K562 (cell line): ENCODE measurements around the gene ST6GALNAC2. TPM values are rescaled to one million over a fixed set of nuclear protein-coding genes. Genes with fewer than 3 reads are reported as not detected.

Experiments
- ATAC-seq: fragments of 200-7000 bp; cut with Tn5 transposase; 3 replicates; pipeline ENCODE4 v1.9.1; 2020; ENCODE audit warnings: moderate library complexity
- BruUV-seq: library from RNA; stranded (reverse); fragments of 400-500 nt; replicated peaks from 2 replicates; lab custom pipeline; 2021; lab: Mats Ljungman, UMichigan
- CTCF ChIA-PET: fragments of 300-600 bp; formaldehyde crosslinking; extraction: SDS; loops from one replicate; lab custom pipeline; 2021; ENCODE audit warnings: low intra/inter-chr PET ratio; lab: Yijun Ruan, JAX
- POLR2A ChIA-PET: fragments of 300-600, 350-650 bp; sonication (Branson Sonifier 250); formaldehyde crosslinking; extraction: SDS; loops from one replicate; lab custom pipeline; 2021; ENCODE audit warnings: antibody characterized with exemption, inconsistent platforms; lab: Yijun Ruan, JAX
- DNase-seq, 4 experiments: peaks; one replicate each; pipeline versions ENCODE4 v3.0.0 to v3.0.0-alpha.2; 2011 to 2018; ENCODE audit warnings: low spot score in 3 of 4, mixed read lengths in 3 of 4; ENCODE audit errors: extremely low read depth in 1 of 4
- FAIRE-seq: peaks from 2 replicates; lab custom pipeline; 2011; peaks lifted over from hg19 to GRCh38; lab: Jason Lieb, UNC
- H2AFZ ChIP-seq: 2 replicates; pipeline ENCODE4 v1.6.0; 2011; ENCODE audit warnings: low read depth, low read length, control low read depth, inconsistent platforms
- H3K27ac ChIP-seq: fragments of 200-600 bp; 3 replicates; pipeline ENCODE4 v1.8.0; 2011; ENCODE audit warnings: low read depth, mild to moderate bottlenecking, control low read depth, inconsistent platforms, low read length, moderate library complexity, mixed read lengths; ENCODE audit errors: extremely low read depth
- H3K27me3 ChIP-seq, 2 experiments: fragments of 300-600 bp in 1 of 2; 2 replicates in 1 of 2; 3 replicates in 1 of 2; pipeline versions ENCODE4 v1.6.0 to v1.8.0; 2011; ENCODE audit warnings: inconsistent platforms in 2 of 2, low read length in 2 of 2, mild to moderate bottlenecking in 1 of 2, mixed read lengths in 1 of 2, moderate library complexity in 1 of 2; ENCODE audit not compliant: control insufficient read depth in 2 of 2, insufficient read depth in 2 of 2
- H3K36me3 ChIP-seq: fragments of 300-600 bp; 3 replicates; pipeline ENCODE4 v1.8.0; 2011; ENCODE audit warnings: mild to moderate bottlenecking, low read length, inconsistent platforms; ENCODE audit not compliant: control insufficient read depth, insufficient read depth
- H3K4me1 ChIP-seq, 2 experiments: fragments of 200-600 bp in 1 of 2; replicated peaks in 1 of 2; 2 replicates in 1 of 2; 3 replicates in 1 of 2; pipeline versions ENCODE4 v1.5.1 to v1.8.0; 2011; ENCODE audit warnings: inconsistent platforms in 2 of 2, low read length in 2 of 2, mild to moderate bottlenecking in 1 of 2, mixed read lengths in 1 of 2, moderate library complexity in 1 of 2; ENCODE audit not compliant: control insufficient read depth in 2 of 2, insufficient read depth in 2 of 2
- H3K4me2 ChIP-seq: 2 replicates; pipeline ENCODE4 v1.6.1; 2011; ENCODE audit warnings: low read length, control low read depth, inconsistent platforms, mixed read lengths; ENCODE audit not compliant: insufficient read depth
- H3K4me3 ChIP-seq: fragments of 200-600 bp; sonication (generic), shearing (Covaris generic); 2 replicates; pipeline ENCODE4 v1.5.1; 2016; ENCODE audit warnings: control low read depth, inconsistent platforms
- H3K79me2 ChIP-seq: fragments of 200-600 bp; 3 replicates; pipeline ENCODE4 v1.8.0; 2011; ENCODE audit warnings: low read length, inconsistent platforms; ENCODE audit not compliant: control insufficient read depth, insufficient read depth
- H3K9ac ChIP-seq, 2 experiments: 2 replicates each; pipeline versions ENCODE4 v1.6.0 to v1.6.1; 2011; ENCODE audit warnings: low read depth in 2 of 2, low read length in 2 of 2, control low read depth in 1 of 2, inconsistent platforms in 1 of 2, mild to moderate bottlenecking in 1 of 2, mixed read lengths in 1 of 2; ENCODE audit not compliant: insufficient read depth in 1 of 2
- H3K9me1 ChIP-seq: one replicate; pipeline ENCODE4 v1.6.0; 2011; ENCODE audit warnings: inconsistent platforms, mild to moderate bottlenecking, low read length, moderate library complexity; ENCODE audit not compliant: control insufficient read depth, insufficient read depth
- H3K9me3 ChIP-seq: replicated peaks from 2 replicates; pipeline ENCODE4 v1.5.1; 2011; ENCODE audit warnings: low read depth, low read length, inconsistent platforms; ENCODE audit not compliant: control insufficient read depth, insufficient read depth
- H4K20me1 ChIP-seq: replicated peaks from 2 replicates; pipeline ENCODE4 v1.6.1; 2011; ENCODE audit warnings: low read length, inconsistent platforms, mixed read lengths; ENCODE audit not compliant: control insufficient read depth, insufficient read depth
- ARID2 ChIP-seq: fragments of 450-650 bp; IDR thresholded peaks from 2 replicates; pipeline ENCODE4 v1.6.1; 2017; ENCODE audit warnings: antibody characterized with exemption, mild to moderate bottlenecking
- PCBP1 ChIP-seq: fragments of 200-400 bp; formaldehyde crosslinking; IDR thresholded peaks from 2 replicates; pipeline ENCODE4 v1.6.1; 2018; ENCODE audit warnings: mild to moderate bottlenecking, low read depth, low read length; ENCODE audit not compliant: poor library complexity, severe bottlenecking
- SMAD2 ChIP-seq: fragments of 150-350 bp; IDR thresholded peaks from 2 replicates; pipeline ENCODE4 v1.6.1; 2014; ENCODE audit warnings: low read depth, mild to moderate bottlenecking, low read length
- ZNF217 ChIP-seq: sonication (generic); formaldehyde crosslinking; IDR thresholded peaks from 2 replicates; pipeline ENCODE4 v1.8.0; 2022; ENCODE audit warnings: mild to moderate bottlenecking, missing genetic modification reagents
- ZNF263 ChIP-seq: sonication (generic); formaldehyde crosslinking; IDR thresholded peaks from 2 replicates; pipeline ENCODE4 v1.8.0; 2022; ENCODE audit warnings: mild to moderate bottlenecking, missing genetic modification reagents, borderline replicate concordance
- WGBS: fragments of 100-300 bp; shearing (Covaris generic); methylation state at CpG from one replicate; pipeline ENCODE4 v1.1.6; 2016; ENCODE audit warnings: low coverage, mixed read lengths; ENCODE audit not compliant: insufficient coverage; ENCODE audit errors: missing lambda C conversion rate; 5-methylcytosine and 5-hydroxymethylcytosine counted together
- in situ Hi-C: fragments of 300-500 bp; cut with MboI; formaldehyde crosslinking; loops from 4 replicates; pipeline ENCODE4 v1.15.0; 2018; ENCODE audit warnings: inconsistent platforms, mixed read lengths
- intact Hi-C: fragments of 100-400 bp; cut with micrococcal nuclease; formaldehyde crosslinking; loops from 2 replicates; pipeline ENCODE4 v1.14.2; 2022
- polyA plus RNA-seq, 8 experiments: library from polyadenylated mRNA; depleted of rRNA in 4 of 8; stranded (reverse) in 5 of 8; unstranded in 3 of 8; fragments of >200 nt; fragmentation: Nextera tagmentation in 2 of 8; fragmentation: Illumina TruSeq in 1 of 8; extraction: Ambion mirVana in 2 of 8; extraction: Trizol in 1 of 8; gene quantifications; 2 replicates each; pipeline versions ENCODE4 v1.2.1 to v1.2.3, GENCODE V29; 2011 to 2014; ENCODE audit warnings: inconsistent platforms in 1 of 8, missing spikeins in 1 of 8
- total RNA-seq, 7 experiments: library from RNA; depleted of rRNA in 6 of 7; stranded (reverse); fragments of >200 nt in 6 of 7; fragmentation: Illumina TruSeq in 2 of 7; extraction: Trizol in 2 of 7; gene quantifications; 2 replicates each; pipeline versions ENCODE4 v1.2.1 to v1.2.3, GENCODE V29; 2011 to 2021; ENCODE audit warnings: low replicate concordance in 1 of 7
- TF ChIP-seq, protein P1 (sequence below): fragments of 450-650 bp; conservative IDR thresholded peaks from 2 replicates; pipeline ENCODE4 v1.6.1; 2016; ENCODE audit warnings: missing genetic modification characterization, low read depth, mild to moderate bottlenecking, missing compliant biosample characterization, moderate library complexity
- TF ChIP-seq, protein P2 (sequence below), 2 experiments: IDR thresholded peaks; 2 replicates each; pipeline ENCODE4 v1.6.1; 2011; ENCODE audit warnings: borderline replicate concordance in 1 of 2, control low read depth in 1 of 2, low read depth in 1 of 2, low read length in 1 of 2, mild to moderate bottlenecking in 1 of 2, mixed read lengths in 1 of 2, moderate library complexity in 1 of 2; ENCODE audit not compliant: insufficient read depth in 1 of 2, insufficient read length in 1 of 2, poor library complexity in 1 of 2, severe bottlenecking in 1 of 2; ENCODE audit errors: extremely low read depth in 1 of 2
- TF ChIP-seq, protein P3 (sequence below): sonication (generic); formaldehyde crosslinking; IDR thresholded peaks from 2 replicates; pipeline ENCODE4 v1.8.1; 2023; ENCODE audit warnings: mild to moderate bottlenecking, missing genetic modification reagents

The ST6GALNAC2 gene
- total and polyA plus RNA-seq, 9 of the 15 experiments (the other 6 are each of a cell fraction or from before 2014, with no cell fraction given): 0.18 TPM; not detected in 8

GRCh38 chr17:76585033-76585648 lies 519 bp downstream of the ST6GALNAC2 start:
- Histone ChIP-seq H3K36me3 (no peaks in the 10 kb centered on the region), H3K9me3 (no peaks in the 10 kb centered on the region), H3K27ac (no peak overlapping the region), H2AFZ (peak overlapping the region; percentile 40; the same call in 1 of the 2 replicates), H3K4me2 (peak overlapping the region; percentile 37), H3K79me2 (no peaks in the 10 kb centered on the region), H3K4me1 (peaks cover 0 to 28% of the 10 kb centered on the region in 2 experiments; a peak in 4 of 5 replicates), H3K4me3 (peak overlapping the region; percentile 13; the same call in 1 of the 2 replicates), H3K9ac (peak overlapping the region in 1 of 2 experiments; percentile 68; a peak in 3 of 4 replicates), H3K27me3 (peaks cover 0 to 6% of the 10 kb centered on the region in 2 experiments; a peak in 2 of 5 replicates), H3K9me1 (no peaks in the 10 kb centered on the region), H4K20me1 (no peaks in the 10 kb centered on the region)
- 52% methylated on average over 29 of the region's 62 CpGs for WGBS
- intact Hi-C loops (no loop called here), in situ Hi-C loops (no loop called here)
- ATAC-seq: peak; percentile 43
- no peak for FAIRE-seq
- TF ChIP-seq, protein P1, sequence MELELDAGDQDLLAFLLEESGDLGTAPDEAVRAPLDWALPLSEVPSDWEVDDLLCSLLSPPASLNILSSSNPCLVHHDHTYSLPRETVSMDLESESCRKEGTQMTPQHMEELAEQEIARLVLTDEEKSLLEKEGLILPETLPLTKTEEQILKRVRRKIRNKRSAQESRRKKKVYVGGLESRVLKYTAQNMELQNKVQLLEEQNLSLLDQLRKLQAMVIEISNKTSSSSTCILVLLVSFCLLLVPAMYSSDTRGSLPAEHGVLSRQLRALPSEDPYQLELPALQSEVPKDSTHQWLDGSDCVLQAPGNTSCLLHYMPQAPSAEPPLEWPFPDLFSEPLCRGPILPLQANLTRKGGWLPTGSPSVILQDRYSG (tag): no peak
- no peak for TF ChIP-seq ZNF263 (CRISPR knock-in tag)
- TF ChIP-seq SMAD2: no peak
- no peak for TF ChIP-seq ARID2
- peak; percentile 50 for TF ChIP-seq PCBP1
- no peak for TF ChIP-seq ZNF217 (CRISPR knock-in tag)
- TF ChIP-seq, protein P2, sequence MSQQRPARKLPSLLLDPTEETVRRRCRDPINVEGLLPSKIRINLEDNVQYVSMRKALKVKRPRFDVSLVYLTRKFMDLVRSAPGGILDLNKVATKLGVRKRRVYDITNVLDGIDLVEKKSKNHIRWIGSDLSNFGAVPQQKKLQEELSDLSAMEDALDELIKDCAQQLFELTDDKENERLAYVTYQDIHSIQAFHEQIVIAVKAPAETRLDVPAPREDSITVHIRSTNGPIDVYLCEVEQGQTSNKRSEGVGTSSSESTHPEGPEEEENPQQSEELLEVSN (IDR thresholded peaks at IDR 0.05; ENCODE audit: borderline replicate concordance in 1 of 2, extremely low read depth in 1 of 2, insufficient read depth in 1 of 2, insufficient read length in 1 of 2, low read depth in 1 of 2, low read length in 1 of 2, poor library complexity in 1 of 2, severe bottlenecking in 1 of 2): peak in 1 of 2 experiments; percentile 58
- TF ChIP-seq, protein P3, sequence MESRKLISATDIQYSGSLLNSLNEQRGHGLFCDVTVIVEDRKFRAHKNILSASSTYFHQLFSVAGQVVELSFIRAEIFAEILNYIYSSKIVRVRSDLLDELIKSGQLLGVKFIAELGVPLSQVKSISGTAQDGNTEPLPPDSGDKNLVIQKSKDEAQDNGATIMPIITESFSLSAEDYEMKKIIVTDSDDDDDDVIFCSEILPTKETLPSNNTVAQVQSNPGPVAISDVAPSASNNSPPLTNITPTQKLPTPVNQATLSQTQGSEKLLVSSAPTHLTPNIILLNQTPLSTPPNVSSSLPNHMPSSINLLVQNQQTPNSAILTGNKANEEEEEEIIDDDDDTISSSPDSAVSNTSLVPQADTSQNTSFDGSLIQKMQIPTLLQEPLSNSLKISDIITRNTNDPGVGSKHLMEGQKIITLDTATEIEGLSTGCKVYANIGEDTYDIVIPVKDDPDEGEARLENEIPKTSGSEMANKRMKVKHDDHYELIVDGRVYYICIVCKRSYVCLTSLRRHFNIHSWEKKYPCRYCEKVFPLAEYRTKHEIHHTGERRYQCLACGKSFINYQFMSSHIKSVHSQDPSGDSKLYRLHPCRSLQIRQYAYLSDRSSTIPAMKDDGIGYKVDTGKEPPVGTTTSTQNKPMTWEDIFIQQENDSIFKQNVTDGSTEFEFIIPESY (CRISPR knock-in tag): 0 out of 2 replicates have a peak, but pooled peaks have one; percentile 13
- ChIA-PET CTCF (no interaction called here), POLR2A (interaction anchor here (0.6 to 1.5 kb wide), 6 partner anchors 12 to 39 kb away, joined by 3 to 5 read pairs (median 4); no protein-coding TSS in a partner anchor)
- no TSS peak for BruUV-seq
- DNase-seq: peak in 1 of 4 experiments; percentile 19
